SH-SY5Y (cell line): ENCODE measurements around the gene ABCA13.

Experiments used
- GATA2 ChIP-seq: IDR thresholded peaks from 2 replicates; pipeline ENCODE4 v1.6.1; 2011; ENCODE audit warnings: mild to moderate bottlenecking, low read depth, low read length
- GATA3 ChIP-seq: IDR thresholded peaks from 2 replicates; pipeline ENCODE4 v1.6.1; 2011; ENCODE audit warnings: low read depth, mild to moderate bottlenecking, low read length, moderate library complexity

DNA sequence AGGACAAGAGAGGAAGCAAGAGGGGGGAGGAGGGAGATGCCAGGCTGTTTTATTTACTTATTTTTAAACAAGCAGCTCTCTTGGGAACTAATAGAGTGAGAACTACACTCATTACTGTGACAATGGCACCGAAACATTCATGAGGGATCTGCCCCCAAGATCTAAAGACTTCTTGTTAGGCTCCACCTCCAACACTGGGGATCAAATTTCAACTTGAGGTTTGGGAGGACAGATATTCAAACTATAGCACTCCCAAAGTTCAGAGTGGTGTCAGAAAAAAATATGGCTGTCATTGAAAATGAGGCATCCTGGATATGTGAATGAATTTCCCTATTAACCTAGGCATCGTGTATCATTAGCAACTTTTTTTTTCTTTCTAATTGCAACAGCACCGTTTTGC, 145.5 kb downstream of the ABCA13 start:
- TF ChIP-seq GATA2 = no peak
- TF ChIP-seq GATA3 = no peak
